Stomach smooth muscle (tissue), 2 donors: ENCODE data around the gene DHX9.

Source experiments
- H3K27ac ChIP-seq: one replicate; pipeline ENCODE4 v1.7.0; 2013; ENCODE audit warnings: mild to moderate bottlenecking, low read length, inconsistent platforms
- H3K27me3 ChIP-seq, 2 donors: one replicate each; pipeline ENCODE4 v1.7.0; 2013; ENCODE audit warnings: low read length in 2 of 2; ENCODE audit not compliant: insufficient read depth in 2 of 2, control insufficient read depth in 1 of 2
- H3K36me3 ChIP-seq, 2 donors: one replicate each; pipeline ENCODE4 v1.7.0; 2013; ENCODE audit warnings: low read length in 2 of 2; ENCODE audit not compliant: control insufficient read depth in 2 of 2, insufficient read depth in 2 of 2
- H3K4me1 ChIP-seq: one replicate; pipeline ENCODE4 v1.7.0; 2013; ENCODE audit warnings: low read length; ENCODE audit not compliant: control insufficient read depth, insufficient read depth
- H3K4me3 ChIP-seq, 2 donors: one replicate each; pipeline ENCODE4 v1.7.0; 2013; ENCODE audit warnings: low read length in 2 of 2
- H3K9ac ChIP-seq, 2 donors: one replicate each; pipeline ENCODE4 v1.7.0; 2013; ENCODE audit warnings: low read length in 2 of 2, mild to moderate bottlenecking in 1 of 2
- H3K9me3 ChIP-seq, 2 donors: one replicate each; pipeline ENCODE4 v1.7.0; 2013; ENCODE audit warnings: low read length in 2 of 2; ENCODE audit not compliant: control insufficient read depth in 2 of 2
- donor health status: healthy.
- donor health status: Pancreatic carcinoma.

DHX9 gene

GRCh38 chr1:182925661-182926060, 86.5 kb downstream of the DHX9 start:
- Histone ChIP-seq H3K27ac (no peak overlapping the region), H3K4me3 (no peak overlapping the region), H3K36me3 (no peaks in the 10 kb centered on the region), H3K27me3 (no peaks in the 10 kb centered on the region), H3K9ac (no peak overlapping the region), H3K4me1 (no peaks in the 10 kb centered on the region), H3K9me3 (no peaks in the 10 kb centered on the region)

- H3K27me3 ChIP-seq = no peaks in the 10 kb centered on the region
Measured at GRCh38 chr1:182927693-182928433, 88.7 kb downstream of the DHX9 start.

GRCh38 chr1:182930985-182931384, 91.8 kb downstream of the DHX9 start:
- Histone ChIP-seq H3K9ac (no peak overlapping the region), H3K4me1 (no peaks in the 10 kb centered on the region), H3K27ac (no peak overlapping the region), H3K9me3 (no peaks in the 10 kb centered on the region), H3K36me3 (no peaks in the 10 kb centered on the region), H3K27me3 (no peaks in the 10 kb centered on the region), H3K4me3 (no peak overlapping the region)

More at GRCh38 chr1:182927693-182928433, 88.7 kb downstream of the DHX9 start:
- Histone ChIP-seq H3K27ac (no peak overlapping the region), H3K9me3 (no peaks in the 10 kb centered on the region), H3K9ac (no peak overlapping the region), H3K4me1 (no peaks in the 10 kb centered on the region), H3K4me3 (no peak overlapping the region), H3K36me3 (no peaks in the 10 kb centered on the region)

GRCh38 chr1:182935716-182936115, 96.6 kb downstream of the DHX9 start:
- H3K27ac ChIP-seq = no peak overlapping the region
- H3K27me3 ChIP-seq = no peaks in the 10 kb centered on the region
- H3K4me1 ChIP-seq = no peaks in the 10 kb centered on the region
- no peaks in the 10 kb centered on the region for H3K9me3 ChIP-seq
- no peak overlapping the region for H3K9ac ChIP-seq
- H3K36me3 ChIP-seq = no peaks in the 10 kb centered on the region
- no peak overlapping the region for H3K4me3 ChIP-seq
